Measurements from ENCODE around the gene ZFP64. TPM values are rescaled to one million over a fixed set of nuclear protein-coding genes. Genes with fewer than 3 reads are reported as not detected.

ZFP64 gene
- total and polyA plus RNA-seq, 7 donors, result 2.5 to 6.5 (median 3.4) TPM

DNA sequence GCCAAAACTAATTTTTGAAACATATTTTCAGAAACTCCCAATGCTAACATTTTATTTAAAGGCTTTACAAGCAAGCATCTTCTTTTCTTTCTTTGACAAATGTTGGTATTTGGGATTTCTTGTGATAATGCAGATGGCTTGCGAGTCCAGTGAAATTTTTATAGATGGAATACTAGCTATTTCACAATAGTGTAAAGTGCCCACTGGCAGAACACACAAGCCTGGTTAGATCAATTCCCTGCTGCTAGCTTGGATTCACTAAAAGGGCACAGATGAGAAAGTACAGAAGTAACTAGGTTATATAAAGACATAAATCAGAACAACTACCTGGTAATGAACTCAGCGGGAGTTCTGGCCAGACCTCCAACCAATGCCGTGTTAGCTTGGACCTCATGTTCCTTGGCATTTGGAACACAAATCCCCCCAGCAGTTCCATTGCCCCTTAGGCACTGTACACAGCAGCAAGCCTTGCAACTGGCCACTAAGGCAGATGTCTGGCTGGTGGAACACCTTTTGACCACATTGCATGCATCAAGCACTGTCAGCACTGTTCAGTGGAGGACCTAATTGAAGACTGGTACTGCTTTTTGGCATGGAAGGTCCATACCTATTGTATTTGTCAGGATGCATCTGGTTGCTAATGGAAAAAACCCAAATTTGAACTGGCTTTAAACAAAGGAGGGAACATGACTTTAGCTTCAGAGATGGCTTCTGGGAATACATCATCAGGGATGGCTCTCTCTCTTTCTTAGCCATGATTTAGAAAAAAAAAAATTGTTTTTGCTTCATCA is 15.6 kb upstream of the ZFP64 start:
- Histone ChIP-seq H3K9me3 (no peaks in the 10 kb centered on the region), H3K4me3 (no peak overlapping the region), H3K27me3 (ENCODE audit: insufficient read depth in 3 of 3, low read length in 2 of 3) (no peaks in the 10 kb centered on the region), H3K4me1 (no peaks in the 10 kb centered on the region), H3K36me3 (ENCODE audit: insufficient read depth in 1 of 2, low read depth in 1 of 2) (no peaks in the 10 kb centered on the region), H3K27ac (no peak overlapping the region)
- TF ChIP-seq, protein P1, sequence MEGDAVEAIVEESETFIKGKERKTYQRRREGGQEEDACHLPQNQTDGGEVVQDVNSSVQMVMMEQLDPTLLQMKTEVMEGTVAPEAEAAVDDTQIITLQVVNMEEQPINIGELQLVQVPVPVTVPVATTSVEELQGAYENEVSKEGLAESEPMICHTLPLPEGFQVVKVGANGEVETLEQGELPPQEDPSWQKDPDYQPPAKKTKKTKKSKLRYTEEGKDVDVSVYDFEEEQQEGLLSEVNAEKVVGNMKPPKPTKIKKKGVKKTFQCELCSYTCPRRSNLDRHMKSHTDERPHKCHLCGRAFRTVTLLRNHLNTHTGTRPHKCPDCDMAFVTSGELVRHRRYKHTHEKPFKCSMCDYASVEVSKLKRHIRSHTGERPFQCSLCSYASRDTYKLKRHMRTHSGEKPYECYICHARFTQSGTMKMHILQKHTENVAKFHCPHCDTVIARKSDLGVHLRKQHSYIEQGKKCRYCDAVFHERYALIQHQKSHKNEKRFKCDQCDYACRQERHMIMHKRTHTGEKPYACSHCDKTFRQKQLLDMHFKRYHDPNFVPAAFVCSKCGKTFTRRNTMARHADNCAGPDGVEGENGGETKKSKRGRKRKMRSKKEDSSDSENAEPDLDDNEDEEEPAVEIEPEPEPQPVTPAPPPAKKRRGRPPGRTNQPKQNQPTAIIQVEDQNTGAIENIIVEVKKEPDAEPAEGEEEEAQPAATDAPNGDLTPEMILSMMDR (IDR thresholded peaks at IDR 0.05), result no peak
- ATAC-seq (no peak), DNase-seq (no peak)
- 80 to 86% (median 84%) methylated on average over 3 of the region's 3 CpGs for WGBS, 3 donors
- intact Hi-C loops (cut with DNase I), result no loop called here

DNA sequence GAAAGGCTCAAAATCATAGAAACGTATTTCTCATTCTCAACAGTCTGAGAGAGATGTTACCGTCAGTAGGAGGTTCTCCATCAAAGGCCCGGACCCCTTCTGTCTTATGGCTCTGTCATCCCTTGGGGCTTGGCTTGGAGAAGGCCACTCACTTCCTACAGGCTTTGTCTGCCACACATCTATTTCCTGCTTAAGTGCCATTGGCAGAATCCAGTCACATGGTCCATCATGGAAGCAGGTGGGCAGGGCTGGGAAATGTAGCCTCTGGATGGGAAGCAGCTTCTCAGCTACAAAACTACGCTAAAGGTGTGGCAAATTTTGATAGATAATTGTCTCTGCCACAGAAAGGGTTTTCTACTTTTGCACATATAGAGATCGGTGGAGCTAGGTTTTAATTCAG is 12.6 kb upstream of the ZFP64 start:
- 92 to 95% (median 93%) methylated on average over 5 of the region's 5 CpGs for WGBS, 3 donors
- Histone ChIP-seq H3K27ac (no peak overlapping the region), H3K27me3 (ENCODE audit: insufficient read depth in 3 of 3, low read length in 2 of 3) (no peaks in the 10 kb centered on the region), H3K9me3 (no peaks in the 10 kb centered on the region), H3K4me1 (no peaks in the 10 kb centered on the region), H3K36me3 (ENCODE audit: insufficient read depth in 1 of 2, low read depth in 1 of 2) (no peaks in the 10 kb centered on the region), H3K4me3 (no peak overlapping the region)
- DNase-seq, result no peak
- TF ChIP-seq, protein P1 (IDR thresholded peaks at IDR 0.05), result no peak
- no peak for ATAC-seq
- intact Hi-C loops (cut with DNase I), result no loop called here

DNA sequence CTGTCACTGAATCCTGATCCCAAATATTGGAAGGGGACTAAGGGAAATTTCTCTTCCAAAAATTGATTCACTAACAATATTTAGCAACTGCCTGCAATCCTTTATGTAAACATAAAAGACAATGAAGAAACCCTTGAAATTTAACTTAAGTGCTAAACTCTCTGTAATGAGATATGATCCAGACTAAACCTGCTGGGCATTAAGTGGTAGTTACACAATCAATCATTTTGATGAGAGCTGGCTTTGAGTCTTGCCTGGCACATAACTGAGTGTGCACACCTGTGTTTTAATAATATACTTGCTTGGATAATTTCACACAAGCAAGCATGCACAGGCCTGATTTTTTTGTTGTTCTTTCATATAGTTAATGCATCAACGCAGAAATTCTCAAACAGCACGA is 9.8 kb upstream of the ZFP64 start:
- ATAC-seq, result no peak
- no peak for DNase-seq
- Histone ChIP-seq H3K4me1 (no peaks in the 10 kb centered on the region), H3K27ac (no peak overlapping the region), H3K9me3 (no peaks in the 10 kb centered on the region), H3K4me3 (no peak overlapping the region), H3K36me3 (ENCODE audit: insufficient read depth in 1 of 2, low read depth in 1 of 2) (no peaks in the 10 kb centered on the region), H3K27me3 (ENCODE audit: insufficient read depth in 3 of 3, low read length in 2 of 3) (no peaks in the 10 kb centered on the region)
- WGBS, 3 donors, result 85 to 89% (median 87%) methylated on average over 2 of the region's 2 CpGs
- intact Hi-C loops (cut with DNase I), result no loop called here
- TF ChIP-seq, protein P1 (IDR thresholded peaks at IDR 0.05), result no peak

DNA sequence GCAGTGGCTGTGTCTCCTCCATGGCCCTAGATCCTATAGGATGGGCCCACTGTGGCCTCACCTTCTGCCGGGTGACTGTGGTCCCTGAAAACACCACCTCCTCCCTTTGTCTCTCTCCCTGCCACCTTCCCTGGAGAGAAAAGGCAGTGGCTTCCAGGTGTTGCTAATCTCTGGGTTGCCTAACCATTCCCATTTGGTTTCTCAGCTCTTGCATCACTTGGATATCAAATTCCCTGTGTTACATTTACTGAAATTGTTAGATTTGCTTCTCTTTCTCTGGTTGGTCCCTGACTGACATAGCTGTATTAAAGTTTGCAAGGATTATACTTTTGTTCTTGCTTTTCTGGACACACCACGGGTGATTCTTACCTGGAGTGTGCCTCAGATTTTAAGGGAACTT is 9.3 kb upstream of the ZFP64 start:
- Histone ChIP-seq H3K9me3 (no peaks in the 10 kb centered on the region), H3K4me1 (no peaks in the 10 kb centered on the region), H3K27me3 (ENCODE audit: insufficient read depth in 3 of 3, low read length in 2 of 3) (no peaks in the 10 kb centered on the region), H3K4me3 (no peak overlapping the region), H3K27ac (no peak overlapping the region), H3K36me3 (ENCODE audit: insufficient read depth in 1 of 2, low read depth in 1 of 2) (no peaks in the 10 kb centered on the region)
- DNase-seq (no peak), ATAC-seq (no peak)
- 50 to 56% (median 54%) methylated on average over 2 of the region's 2 CpGs for WGBS, 3 donors
- intact Hi-C loops (cut with DNase I), result no loop called here
- TF ChIP-seq, protein P1 (IDR thresholded peaks at IDR 0.05), result no peak

DNA sequence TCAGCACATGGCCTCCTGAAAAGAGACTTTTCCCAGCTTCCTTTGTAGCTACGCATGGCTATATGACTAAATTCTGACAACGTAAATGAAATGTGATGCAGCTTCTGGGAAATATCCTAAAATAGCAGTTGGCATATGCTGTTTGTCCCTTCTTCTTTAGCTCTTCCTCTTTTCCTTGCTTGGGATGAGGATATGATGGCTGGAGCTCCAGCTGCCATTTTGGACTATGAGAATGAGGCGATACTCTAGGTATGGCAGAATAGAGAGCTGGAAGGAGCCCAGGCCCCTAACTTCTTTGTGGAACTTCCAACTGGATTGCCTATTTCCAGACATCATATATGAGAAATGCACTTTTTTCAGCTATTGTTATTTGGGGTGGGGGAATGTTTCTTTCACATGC is 5.3 kb upstream of the ZFP64 start:
- no peak for ATAC-seq
- peaks cover 2% of the 10 kb centered on the region for H3K4me1 ChIP-seq
- intact Hi-C loops (cut with DNase I), result no loop called here
- no peak overlapping the region for H3K4me3 ChIP-seq
- no peaks in the 10 kb centered on the region for H3K36me3 ChIP-seq (ENCODE audit: insufficient read depth in 1 of 2, low read depth in 1 of 2)
- no peaks in the 10 kb centered on the region for H3K27me3 ChIP-seq (ENCODE audit: insufficient read depth in 3 of 3, low read length in 2 of 3)
- no peaks in the 10 kb centered on the region for H3K9me3 ChIP-seq
- WGBS, 3 donors, result 97 to 98% (median 97%) methylated on average over 3 of the region's 3 CpGs
- DNase-seq, result no peak
- TF ChIP-seq, protein P1 (IDR thresholded peaks at IDR 0.05), result no peak
- no peak overlapping the region for H3K27ac ChIP-seq

All from psoas muscle (tissue), 8 donors.